Measurements from ENCODE around the gene JMJD6.

DNA sequence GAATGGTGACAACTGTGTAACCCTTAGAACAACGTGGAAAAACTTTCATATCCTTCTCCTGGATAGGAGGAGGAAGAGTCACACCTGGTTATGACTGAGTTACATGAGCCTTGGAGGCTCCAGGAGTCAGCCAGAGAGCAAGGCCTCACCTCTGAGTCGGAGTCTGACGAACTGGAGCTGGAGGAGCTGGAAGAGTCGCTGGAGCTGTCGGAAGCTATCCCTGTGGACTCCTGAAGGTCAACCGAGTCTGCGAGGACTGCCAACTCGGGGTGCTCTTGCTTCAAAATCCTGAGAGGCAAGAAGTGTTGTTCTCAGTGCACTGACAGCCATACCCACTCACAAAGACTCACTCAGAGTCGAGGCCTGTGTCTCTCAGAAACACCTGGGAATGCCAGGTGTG lies 6.2 kb downstream of the JMJD6 start:
- TF ChIP-seq POLR2A (IDR thresholded peaks at IDR 0.05) (no peak), CTCF (IDR thresholded peaks at IDR 0.05) (no peak)
